HG02973 (cell line): ENCODE results near the gene HS3ST1.
A peak's percentile ranks its signal among the peaks of the same experiment; 100 is the strongest.

Experiments used
- ATAC-seq: cut with Tn5 transposase; IDR thresholded peaks from one replicate; pipeline ENCODE4 v1.9.1; 2021; ENCODE audit warnings: moderate library complexity; ENCODE audit not compliant: unreplicated experiment

The HS3ST1 gene

GRCh38 chr4:11435557-11435956 lies 6.9 kb upstream of the HS3ST1 start:
- ATAC-seq: no peak

- ATAC-seq: no peak
Measured at GRCh38 chr4:11431111-11431510, 2.4 kb upstream of the HS3ST1 start.

GRCh38 chr4:11430536-11430935 lies 1.8 kb upstream of the HS3ST1 start:
- ATAC-seq: no peak

- no peak for ATAC-seq
Measured at GRCh38 chr4:11429699-11430045, 978 bp upstream of the HS3ST1 start.

- ATAC-seq: peak; percentile 78
Measured at GRCh38 chr4:11428899-11429698, 405 bp upstream of the HS3ST1 start.

GRCh38 chr4:11427121-11427996 lies 1.3 kb downstream of the HS3ST1 start:
- ATAC-seq: no peak

GRCh38 chr4:11426731-11427120 lies 2.0 kb downstream of the HS3ST1 start:
- ATAC-seq: no peak

GRCh38 chr4:11426003-11426402 lies 2.7 kb downstream of the HS3ST1 start:
- no peak for ATAC-seq

- no peak for ATAC-seq
Measured at GRCh38 chr4:11424856-11425255, 3.8 kb downstream of the HS3ST1 start.

- ATAC-seq: no peak
Measured at GRCh38 chr4:11424000-11424399, 4.7 kb downstream of the HS3ST1 start.

GRCh38 chr4:11423465-11423864 lies 5.2 kb downstream of the HS3ST1 start:
- no peak for ATAC-seq

GRCh38 chr4:11421116-11421515 lies 7.6 kb downstream of the HS3ST1 start:
- no peak for ATAC-seq

GRCh38 chr4:11420327-11420726 lies 8.4 kb downstream of the HS3ST1 start:
- ATAC-seq: no peak

- ATAC-seq: no peak
Measured at GRCh38 chr4:11418610-11419009, 10.1 kb downstream of the HS3ST1 start.

- ATAC-seq: no peak
Measured at GRCh38 chr4:11416767-11417113, 12.0 kb downstream of the HS3ST1 start.

- peak; percentile 15 for ATAC-seq
Measured at GRCh38 chr4:11416071-11416766, 12.5 kb downstream of the HS3ST1 start.

GRCh38 chr4:11415409-11416070 lies 13.2 kb downstream of the HS3ST1 start:
- peak; percentile 81 for ATAC-seq

- no peak for ATAC-seq
Measured at GRCh38 chr4:11412211-11412610, 16.5 kb downstream of the HS3ST1 start.

- no peak for ATAC-seq
Measured at GRCh38 chr4:11409632-11410031, 19.1 kb downstream of the HS3ST1 start.

GRCh38 chr4:11408233-11408967 lies 20.3 kb downstream of the HS3ST1 start:
- no peak for ATAC-seq
